Stimulated activated naive B cell treated with anti-CD40 and anti-IgM and Interleukin-4, amounts not matched to agents 10 μg/mL and 1 μg/mL and 100 μg/mL, for 72 hours (primary cell): ENCODE data around the gene COL23A1.

ENCODE experiments used
- ATAC-seq, 2 donors: fragments of 150-1000 bp; cut with Tn5 transposase; replicated peaks; 2 replicates each; pipeline ENCODE4 v1.10.0; 2021; ENCODE audit warnings: moderate library complexity in 1 of 2
- DNase-seq: peaks from one replicate; pipeline ENCODE4 v3.0.0; 2021
- H3K27ac Mint-ChIP-seq: one replicate; pipeline ENCODE4 v1.8.0; 2022; ENCODE audit warnings: mild to moderate bottlenecking, mixed read lengths
- H3K27me3 Mint-ChIP-seq, 2 donors: one replicate each; pipeline ENCODE4 v1.8.0; 2022; ENCODE audit warnings: mixed read lengths in 2 of 2
- H3K36me3 Mint-ChIP-seq, 2 donors: one replicate each; pipeline ENCODE4 v1.8.0; 2022; ENCODE audit warnings: mixed read lengths in 2 of 2, mild to moderate bottlenecking in 1 of 2
- H3K4me1 Mint-ChIP-seq, 2 donors: one replicate each; pipeline ENCODE4 v1.8.0; 2022; ENCODE audit warnings: mixed read lengths in 2 of 2, mild to moderate bottlenecking in 1 of 2
- H3K4me3 Mint-ChIP-seq, 2 donors: one replicate each; pipeline ENCODE4 v1.8.0; 2022; ENCODE audit warnings: mild to moderate bottlenecking in 2 of 2, mixed read lengths in 2 of 2, moderate library complexity in 1 of 2
- H3K9me3 Mint-ChIP-seq, 2 donors: one replicate each; pipeline ENCODE4 v1.8.0; 2022; ENCODE audit warnings: mixed read lengths in 2 of 2, mild to moderate bottlenecking in 1 of 2

The COL23A1 gene

GRCh38 chr5:178277866-178278265, 312.3 kb downstream of the COL23A1 start:
- no peak for DNase-seq
- Mint-ChIP-seq H3K4me3 (no peak overlapping the region), H3K27me3 (peaks cover 33 to 35% of the 10 kb centered on the region in 2 donors), H3K27ac (no peak overlapping the region), H3K36me3 (no peaks in the 10 kb centered on the region), H3K9me3 (peaks cover 1 to 5% of the 10 kb centered on the region in 2 donors), H3K4me1 (peaks cover 8 to 13% of the 10 kb centered on the region in 2 donors)
- ATAC-seq, result no peak

GRCh38 chr5:178277346-178277745, 312.8 kb downstream of the COL23A1 start:
- ATAC-seq (no peak), DNase-seq (no peak)
- Mint-ChIP-seq H3K36me3 (no peaks in the 10 kb centered on the region), H3K4me3 (no peak overlapping the region), H3K9me3 (peaks cover 1 to 5% of the 10 kb centered on the region in 2 donors), H3K27me3 (peaks cover 33 to 35% of the 10 kb centered on the region in 2 donors), H3K27ac (no peak overlapping the region), H3K4me1 (peaks cover 8 to 13% of the 10 kb centered on the region in 2 donors)

- peaks cover 1 to 5% of the 10 kb centered on the region in 2 donors for H3K9me3 Mint-ChIP-seq
- H3K4me3 Mint-ChIP-seq, result no peak overlapping the region
- no peaks in the 10 kb centered on the region for H3K36me3 Mint-ChIP-seq
- H3K27me3 Mint-ChIP-seq, result peaks cover 18 to 28% of the 10 kb centered on the region in 2 donors
- ATAC-seq, result no peak
- H3K4me1 Mint-ChIP-seq, result peaks cover 4 to 6% of the 10 kb centered on the region in 2 donors
- DNase-seq, result no peak
- H3K27ac Mint-ChIP-seq, result no peak overlapping the region
These were observed 315.2 kb downstream of the COL23A1 start for GRCh38 chr5:178274781-178275537.

GRCh38 chr5:178273665-178274541, 316.3 kb downstream of the COL23A1 start:
- ATAC-seq (no peak), DNase-seq (no peak)
- H3K4me1 Mint-ChIP-seq, result peaks cover 0 to 4% of the 10 kb centered on the region in 2 donors
- H3K27ac Mint-ChIP-seq, result no peak overlapping the region
- no peak overlapping the region for H3K4me3 Mint-ChIP-seq
- H3K27me3 Mint-ChIP-seq, result peaks cover 8 to 25% of the 10 kb centered on the region in 2 donors
- no peaks in the 10 kb centered on the region for H3K36me3 Mint-ChIP-seq
- H3K9me3 Mint-ChIP-seq, result peaks cover 1 to 10% of the 10 kb centered on the region in 2 donors

GRCh38 chr5:178273041-178273440, 317.2 kb downstream of the COL23A1 start:
- Mint-ChIP-seq H3K4me1 (peaks cover 0 to 4% of the 10 kb centered on the region in 2 donors), H3K27me3 (peaks cover 0 to 20% of the 10 kb centered on the region in 2 donors), H3K4me3 (no peak overlapping the region), H3K36me3 (no peaks in the 10 kb centered on the region), H3K27ac (no peak overlapping the region), H3K9me3 (peaks cover 1 to 10% of the 10 kb centered on the region in 2 donors)
- ATAC-seq (no peak), DNase-seq (no peak)

GRCh38 chr5:178272591-178272990, 317.6 kb downstream of the COL23A1 start:
- peaks cover 0 to 4% of the 10 kb centered on the region in 2 donors for H3K4me1 Mint-ChIP-seq
- H3K27me3 Mint-ChIP-seq, result peaks cover 0 to 18% of the 10 kb centered on the region in 2 donors
- H3K4me3 Mint-ChIP-seq, result no peak overlapping the region
- no peak overlapping the region for H3K27ac Mint-ChIP-seq
- DNase-seq (no peak), ATAC-seq (no peak)
- no peaks in the 10 kb centered on the region for H3K36me3 Mint-ChIP-seq
- H3K9me3 Mint-ChIP-seq, result peaks cover 1 to 10% of the 10 kb centered on the region in 2 donors

GRCh38 chr5:178271726-178272479, 318.3 kb downstream of the COL23A1 start:
- H3K4me3 Mint-ChIP-seq, result no peak overlapping the region
- ATAC-seq (no peak), DNase-seq (no peak)
- H3K36me3 Mint-ChIP-seq, result no peaks in the 10 kb centered on the region
- peaks cover 0 to 16% of the 10 kb centered on the region in 2 donors for H3K27me3 Mint-ChIP-seq
- no peak overlapping the region for H3K27ac Mint-ChIP-seq
- H3K9me3 Mint-ChIP-seq, result peaks cover 1 to 10% of the 10 kb centered on the region in 2 donors
- H3K4me1 Mint-ChIP-seq, result peaks cover 0 to 4% of the 10 kb centered on the region in 2 donors

GRCh38 chr5:178271231-178271630, 319.0 kb downstream of the COL23A1 start:
- Mint-ChIP-seq H3K4me1 (peaks cover 0 to 4% of the 10 kb centered on the region in 2 donors), H3K27me3 (peaks cover 0 to 16% of the 10 kb centered on the region in 2 donors), H3K9me3 (peaks cover 1 to 10% of the 10 kb centered on the region in 2 donors), H3K4me3 (no peak overlapping the region), H3K27ac (no peak overlapping the region), H3K36me3 (no peaks in the 10 kb centered on the region)
- ATAC-seq (no peak), DNase-seq (no peak)

GRCh38 chr5:178269499-178269898, 320.7 kb downstream of the COL23A1 start:
- Mint-ChIP-seq H3K27ac (no peak overlapping the region), H3K4me3 (no peak overlapping the region), H3K36me3 (no peaks in the 10 kb centered on the region), H3K4me1 (peaks cover 0 to 4% of the 10 kb centered on the region in 2 donors), H3K27me3 (peaks cover 0 to 11% of the 10 kb centered on the region in 2 donors), H3K9me3 (peaks cover 0 to 5% of the 10 kb centered on the region in 2 donors)
- no peak for ATAC-seq
- DNase-seq, result no peak

GRCh38 chr5:178267876-178268275, 322.3 kb downstream of the COL23A1 start:
- H3K9me3 Mint-ChIP-seq, result peaks cover 4 to 5% of the 10 kb centered on the region in 2 donors
- H3K4me1 Mint-ChIP-seq, result peaks cover 0 to 4% of the 10 kb centered on the region in 2 donors
- H3K4me3 Mint-ChIP-seq, result no peak overlapping the region
- peaks cover 0 to 12% of the 10 kb centered on the region in 2 donors for H3K27me3 Mint-ChIP-seq
- H3K36me3 Mint-ChIP-seq, result no peaks in the 10 kb centered on the region
- no peak for ATAC-seq
- no peak for DNase-seq
- H3K27ac Mint-ChIP-seq, result no peak overlapping the region

GRCh38 chr5:178267245-178267644, 322.9 kb downstream of the COL23A1 start:
- ATAC-seq (no peak), DNase-seq (no peak)
- Mint-ChIP-seq H3K36me3 (no peaks in the 10 kb centered on the region), H3K4me3 (no peak overlapping the region), H3K27ac (no peak overlapping the region), H3K27me3 (peaks cover 0 to 16% of the 10 kb centered on the region in 2 donors), H3K9me3 (peaks cover 4 to 5% of the 10 kb centered on the region in 2 donors), H3K4me1 (peaks cover 0 to 4% of the 10 kb centered on the region in 2 donors)

- H3K27me3 Mint-ChIP-seq, result peaks cover 0 to 15% of the 10 kb centered on the region in 2 donors
- H3K36me3 Mint-ChIP-seq, result no peaks in the 10 kb centered on the region
- peaks cover 0 to 4% of the 10 kb centered on the region in 2 donors for H3K4me1 Mint-ChIP-seq
- ATAC-seq (no peak), DNase-seq (no peak)
- H3K4me3 Mint-ChIP-seq, result no peak overlapping the region
- no peak overlapping the region for H3K27ac Mint-ChIP-seq
- peaks cover 4 to 5% of the 10 kb centered on the region in 2 donors for H3K9me3 Mint-ChIP-seq
These were observed 323.6 kb downstream of the COL23A1 start for GRCh38 chr5:178266581-178266980.

- DNase-seq (no peak), ATAC-seq (no peak)
- Mint-ChIP-seq H3K4me3 (no peak overlapping the region), H3K27ac (no peak overlapping the region), H3K27me3 (peaks cover 0 to 11% of the 10 kb centered on the region in 2 donors), H3K4me1 (peaks cover 0 to 4% of the 10 kb centered on the region in 2 donors), H3K9me3 (peaks cover 4 to 5% of the 10 kb centered on the region in 2 donors), H3K36me3 (no peaks in the 10 kb centered on the region)
These were observed 324.4 kb downstream of the COL23A1 start for GRCh38 chr5:178265746-178266145.

GRCh38 chr5:178264044-178264443, 326.1 kb downstream of the COL23A1 start:
- H3K4me1 Mint-ChIP-seq, result no peaks in the 10 kb centered on the region
- H3K9me3 Mint-ChIP-seq, result peaks cover 0 to 4% of the 10 kb centered on the region in 2 donors
- no peak overlapping the region for H3K4me3 Mint-ChIP-seq
- no peak overlapping the region for H3K27ac Mint-ChIP-seq
- ATAC-seq (no peak), DNase-seq (no peak)
- no peaks in the 10 kb centered on the region for H3K36me3 Mint-ChIP-seq
- H3K27me3 Mint-ChIP-seq, result peaks cover 0 to 5% of the 10 kb centered on the region in 2 donors
